K562 (cell line): Measurements from ENCODE around the gene BORCS8. TPM values are rescaled to one million over a fixed set of nuclear protein-coding genes. Genes with fewer than 3 reads are reported as not detected.

Source experiments
- ARID1B ChIP-seq: fragments of 450-650 bp; IDR thresholded peaks from 2 replicates; pipeline ENCODE4 v1.6.1; 2016; ENCODE audit warnings: antibody characterized with exemption, mild to moderate bottlenecking, inconsistent platforms
- E2F1 ChIP-seq: sonication (generic); formaldehyde crosslinking; IDR thresholded peaks from 2 replicates; pipeline ENCODE4 v1.8.1; 2023; ENCODE audit warnings: mild to moderate bottlenecking, missing genetic modification reagents, moderate library complexity
- E2F8 ChIP-seq: fragments of 450-650 bp; IDR thresholded peaks from 2 replicates; pipeline ENCODE4 v1.7.1; 2018; ENCODE audit warnings: mild to moderate bottlenecking, low read depth; ENCODE audit not compliant: partially characterized antibody
- ESRRA ChIP-seq: fragments of 450-650 bp; IDR thresholded peaks from 2 replicates; pipeline ENCODE4 v1.6.1; 2014; ENCODE audit warnings: low read depth, mild to moderate bottlenecking, moderate library complexity, borderline replicate concordance
- ETS2 ChIP-seq: IDR thresholded peaks from 2 replicates; pipeline ENCODE4 v1.6.1; 2016; ENCODE audit warnings: borderline replicate concordance, missing genetic modification characterization, mild to moderate bottlenecking, moderate library complexity, missing compliant biosample characterization; ENCODE audit not compliant: poor library complexity, severe bottlenecking
- HDAC8 ChIP-seq: fragments of 450-650 bp; IDR thresholded peaks from 2 replicates; pipeline ENCODE4 v1.6.1; 2016; ENCODE audit warnings: mild to moderate bottlenecking, missing genetic modification characterization, moderate library complexity, missing compliant biosample characterization
- MAFG ChIP-seq: fragments of 450-650 bp; conservative IDR thresholded peaks from 2 replicates; pipeline ENCODE4 v1.6.1; 2016; ENCODE audit warnings: missing genetic modification characterization, missing compliant biosample characterization
- MLX ChIP-seq, 2 experiments: fragments of 450-650 bp in 1 of 2; sonication (generic) in 1 of 2; formaldehyde crosslinking; conservative IDR thresholded peaks; 2 replicates each; pipeline versions ENCODE4 v1.4.0 to v1.8.1; 2020 to 2022; ENCODE audit warnings: mild to moderate bottlenecking in 1 of 2, missing genetic modification reagents in 1 of 2
- NFXL1 ChIP-seq: fragments of 450-650 bp; formaldehyde crosslinking; IDR thresholded peaks from 2 replicates; pipeline ENCODE4 v1.4.0; 2021; ENCODE audit warnings: mild to moderate bottlenecking
- POLR3G ChIP-seq: IDR thresholded peaks from 2 replicates; pipeline ENCODE4 v1.6.1; 2011; ENCODE audit not compliant: insufficient read length, insufficient replicate concordance; ENCODE audit errors: extremely low read depth
- PRDM10 ChIP-seq: fragments of 450-650 bp; IDR thresholded peaks from 2 replicates; pipeline ENCODE4 v1.6.1; 2018; ENCODE audit not compliant: partially characterized antibody
- SIX5 ChIP-seq, 2 experiments: IDR thresholded peaks; 2 replicates each; pipeline ENCODE4 v1.6.1; 2011; ENCODE audit warnings: low read length in 2 of 2, borderline replicate concordance in 1 of 2, low read depth in 1 of 2, mild to moderate bottlenecking in 1 of 2, moderate library complexity in 1 of 2; ENCODE audit not compliant: insufficient read depth in 1 of 2
- SREBF2 ChIP-seq: sonication (generic); formaldehyde crosslinking; IDR thresholded peaks from 2 replicates; pipeline ENCODE4 v1.4.0; 2020; ENCODE audit warnings: mild to moderate bottlenecking, missing genetic modification reagents
- TEAD4 ChIP-seq, 2 experiments: sonication (generic) in 1 of 2; formaldehyde crosslinking in 1 of 2; IDR thresholded peaks; 2 replicates each; pipeline versions ENCODE4 v1.6.1 to v1.8.0; 2012 to 2022; ENCODE audit warnings: borderline replicate concordance in 1 of 2, inconsistent platforms in 1 of 2, low read length in 1 of 2, mild to moderate bottlenecking in 1 of 2, missing genetic modification reagents in 1 of 2
- ZC3H4 ChIP-seq: sonication (generic); formaldehyde crosslinking; IDR thresholded peaks from 2 replicates; pipeline ENCODE4 v1.9.0; 2021; ENCODE audit warnings: missing genetic modification reagents, borderline replicate concordance
- ZNF253 ChIP-seq: fragments of 250-450 bp; sonication (Bioruptor Pico); conservative IDR thresholded peaks from 2 replicates; pipeline ENCODE4 v1.6.1; 2021; ENCODE audit warnings: mild to moderate bottlenecking
- ZNF75A ChIP-seq: fragments of 450-650 bp; formaldehyde crosslinking; IDR thresholded peaks from 2 replicates; pipeline ENCODE4 v1.4.0; 2020; ENCODE audit warnings: mild to moderate bottlenecking
- polyA plus RNA-seq, 8 experiments: library from polyadenylated mRNA; depleted of rRNA in 4 of 8; stranded (reverse) in 5 of 8; unstranded in 3 of 8; fragments of >200 nt; fragmentation: Nextera tagmentation in 2 of 8; fragmentation: Illumina TruSeq in 1 of 8; extraction: Ambion mirVana in 2 of 8; extraction: Trizol in 1 of 8; gene quantifications; 2 replicates each; pipeline versions ENCODE4 v1.2.1 to v1.2.3, GENCODE V29; 2011 to 2014; ENCODE audit warnings: inconsistent platforms in 1 of 8, missing spikeins in 1 of 8
- total RNA-seq, 7 experiments: library from RNA; depleted of rRNA in 6 of 7; stranded (reverse); fragments of >200 nt in 6 of 7; fragmentation: Illumina TruSeq in 2 of 7; extraction: Trizol in 2 of 7; gene quantifications; 2 replicates each; pipeline versions ENCODE4 v1.2.1 to v1.2.3, GENCODE V29; 2011 to 2021; ENCODE audit warnings: low replicate concordance in 1 of 7

The BORCS8 gene
- total and polyA plus RNA-seq, 9 of the 15 experiments (the other 6 are each of a cell fraction or from before 2014, with no cell fraction given) = 4.6 to 33.6 (median 16.3) TPM

- TF ChIP-seq SIX5 (IDR thresholded peaks at IDR 0.05; ENCODE audit: borderline replicate concordance in 1 of 2, insufficient read depth in 1 of 2, low read depth in 1 of 2, low read length in 2 of 2) = peak; percentile 52 to 65; a peak in 3 of 4 replicates
- no peak for TF ChIP-seq ETS2
- peak; percentile 70 for TF ChIP-seq PRDM10
- no peak for TF ChIP-seq ZNF253 (CRISPR knock-in tag)
- TF ChIP-seq ESRRA = peak; percentile 74; the same call in 1 of the 2 replicates
- TF ChIP-seq ARID1B = peak; percentile 13; the same call in 1 of the 2 replicates
- no peak for TF ChIP-seq TEAD4 (IDR thresholded peaks at IDR 0.05; ENCODE audit: low read length)
- no peak for TF ChIP-seq TEAD4 (CRISPR knock-in tag; IDR thresholded peaks at IDR 0.05; ENCODE audit: borderline replicate concordance)
- TF ChIP-seq ZNF75A (CRISPR knock-in tag) = no peak
- TF ChIP-seq POLR3G = no peak
- 0 out of 2 replicates have a peak, but pooled peaks have one; percentile 74 for TF ChIP-seq SREBF2
- no peak for TF ChIP-seq ZC3H4 (CRISPR knock-in tag)
- peak; percentile 91 for TF ChIP-seq E2F8
- TF ChIP-seq MAFG (tag) = no peak
- TF ChIP-seq HDAC8 = 0 out of 2 replicates have a peak, but pooled peaks have one; percentile 43
- TF ChIP-seq NFXL1 (CRISPR knock-in tag) = no peak
- no peak for TF ChIP-seq MLX (CRISPR knock-in tag; conservative IDR thresholded peaks at IDR 0.05)
- TF ChIP-seq E2F1 (CRISPR knock-in tag) = peak; percentile 29; the same call in 1 of the 2 replicates
Observed at GRCh38 chr19:19192078-19192882, at the start of gene BORCS8, which contains the start of gene RFXANK (continued).
